Ascending aorta (tissue), 2 donors: Measurements from ENCODE around the gene AGAP9. TPM values are rescaled to one million over a fixed set of nuclear protein-coding genes. Genes with fewer than 3 reads are reported as not detected.
A peak's percentile ranks its signal among the peaks of the same experiment; 100 is the strongest.
"Not testable (repeated sequence)": the region's sequence is repeated elsewhere in the genome, so short reads cannot be mapped to it uniquely, and the experiment has no call there.

Experiments used
- DNase-seq, 2 donors: peaks; one replicate each; pipeline ENCODE4 v3.0.0-alpha.2; 2019; ENCODE audit warnings: low spot score in 2 of 2
- H3K27ac ChIP-seq, 2 donors: fragments of 200-600 bp; sonication (generic); one replicate each; pipeline ENCODE4 v1.5.1; 2016 to 2017; ENCODE audit warnings: mild to moderate bottlenecking in 1 of 2
- H3K27me3 ChIP-seq: fragments of 200-600 bp; sonication (generic); one replicate; pipeline ENCODE4 v1.5.1; 2017
- H3K36me3 ChIP-seq, 2 donors: fragments of 200-600 bp; sonication (generic); one replicate each; pipeline ENCODE4 v1.5.1; 2016
- H3K4me1 ChIP-seq, 2 donors: fragments of 200-600 bp; sonication (generic); one replicate each; pipeline ENCODE4 v1.5.1; 2016 to 2017; ENCODE audit warnings: mild to moderate bottlenecking in 1 of 2
- H3K4me3 ChIP-seq, 2 donors: fragments of 200-600 bp; sonication (generic); one replicate each; pipeline ENCODE4 v1.5.1; 2016 to 2017; ENCODE audit warnings: mild to moderate bottlenecking in 1 of 2
- H3K9me3 ChIP-seq, 2 donors: fragments of 200-600 bp; sonication (generic); one replicate each; pipeline ENCODE4 v1.5.1; 2016
- intact Hi-C: fragments of 100-400 bp; cut with DNase I; formaldehyde crosslinking; loops from one replicate; pipeline ENCODE4 v1.15.1; 2023
- total RNA-seq: library from RNA; depleted of rRNA; stranded (reverse); fragments of >200 nt; gene quantifications from one replicate; pipeline ENCODE4 v1.1.0, GENCODE V29; 2016
- TF ChIP-seq, protein P1 (sequence below), 3 experiments: fragments of 200-600 bp in 2 of 3; fragments of 450-650 bp in 1 of 3; sonication (generic) in 2 of 3; IDR thresholded peaks; one replicate each; pipeline ENCODE4 v1.5.1; 2016 to 2019; ENCODE audit warnings: antibody characterized with exemption in 3 of 3, mild to moderate bottlenecking in 1 of 3, moderate library complexity in 1 of 3

Gene AGAP9
- total RNA-seq, 1 donor from 2014 or later, result 8.7 TPM

DNA sequence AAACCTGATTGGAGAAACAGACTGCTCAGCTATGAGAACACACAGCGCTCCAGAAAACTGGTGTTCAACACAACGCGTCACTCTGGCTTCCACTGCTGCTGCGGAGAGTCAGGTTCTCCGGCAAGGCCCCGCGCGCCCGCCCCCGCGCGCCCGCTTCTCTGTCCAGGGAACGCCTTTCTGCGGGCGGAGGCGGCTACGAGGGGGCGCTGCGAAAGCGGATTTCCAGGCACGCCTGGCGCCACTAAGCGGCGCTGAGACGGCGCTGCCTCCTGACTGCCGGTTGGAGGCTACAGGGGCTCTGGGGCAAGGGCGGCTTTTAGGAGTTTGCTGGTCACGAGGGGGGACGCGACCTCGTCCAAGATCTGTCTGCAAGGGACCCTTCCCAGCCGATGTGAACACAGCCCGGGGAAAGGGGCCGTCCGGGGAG is 62.2 kb downstream of the AGAP9 start:
- H3K4me3 ChIP-seq, result peak overlapping the region; percentile 33 to 43
- H3K9me3 ChIP-seq, H3K36me3 ChIP-seq, H3K4me1 ChIP-seq, H3K27me3 ChIP-seq, H3K27ac ChIP-seq, intact Hi-C loops: not testable (repeated sequence)
- peak; percentile 29 to 72 for DNase-seq
- TF ChIP-seq, protein P1, sequence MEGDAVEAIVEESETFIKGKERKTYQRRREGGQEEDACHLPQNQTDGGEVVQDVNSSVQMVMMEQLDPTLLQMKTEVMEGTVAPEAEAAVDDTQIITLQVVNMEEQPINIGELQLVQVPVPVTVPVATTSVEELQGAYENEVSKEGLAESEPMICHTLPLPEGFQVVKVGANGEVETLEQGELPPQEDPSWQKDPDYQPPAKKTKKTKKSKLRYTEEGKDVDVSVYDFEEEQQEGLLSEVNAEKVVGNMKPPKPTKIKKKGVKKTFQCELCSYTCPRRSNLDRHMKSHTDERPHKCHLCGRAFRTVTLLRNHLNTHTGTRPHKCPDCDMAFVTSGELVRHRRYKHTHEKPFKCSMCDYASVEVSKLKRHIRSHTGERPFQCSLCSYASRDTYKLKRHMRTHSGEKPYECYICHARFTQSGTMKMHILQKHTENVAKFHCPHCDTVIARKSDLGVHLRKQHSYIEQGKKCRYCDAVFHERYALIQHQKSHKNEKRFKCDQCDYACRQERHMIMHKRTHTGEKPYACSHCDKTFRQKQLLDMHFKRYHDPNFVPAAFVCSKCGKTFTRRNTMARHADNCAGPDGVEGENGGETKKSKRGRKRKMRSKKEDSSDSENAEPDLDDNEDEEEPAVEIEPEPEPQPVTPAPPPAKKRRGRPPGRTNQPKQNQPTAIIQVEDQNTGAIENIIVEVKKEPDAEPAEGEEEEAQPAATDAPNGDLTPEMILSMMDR (IDR thresholded peaks at IDR 0.05), result peak in 1 of 3 experiments; percentile 25

GRCh38 chr10:47458466-47459154 is 64.8 kb downstream of the AGAP9 start:
- TF ChIP-seq, protein P1 (IDR thresholded peaks at IDR 0.05), result no peak
- Histone ChIP-seq H3K27me3 (no peaks in the 10 kb centered on the region), H3K36me3 (no peaks in the 10 kb centered on the region), H3K4me3 (no peak overlapping the region), H3K4me1 (no peaks in the 10 kb centered on the region), H3K9me3 (no peaks in the 10 kb centered on the region), H3K27ac (no peak overlapping the region)
- intact Hi-C loops, result no loop called here
- DNase-seq, result no peak

DNA sequence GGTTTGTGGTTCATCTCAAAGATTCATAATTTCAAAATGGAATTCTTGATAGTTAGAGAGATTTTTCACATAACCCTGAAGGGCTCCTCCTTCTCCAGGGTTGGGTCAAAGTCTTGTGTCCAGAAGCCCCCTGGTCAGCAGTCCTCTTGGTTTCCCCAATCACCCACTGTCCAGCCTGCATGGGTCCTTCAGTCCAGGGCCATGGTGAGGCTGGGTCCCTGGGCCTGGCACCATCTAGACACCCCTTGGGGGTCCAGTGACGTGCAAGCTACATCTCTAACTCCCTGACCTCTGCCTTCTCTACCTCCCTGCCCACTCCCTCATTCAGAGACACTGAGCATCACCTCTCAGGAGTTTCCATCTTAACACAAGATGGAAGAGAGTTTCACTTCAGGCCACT is 65.6 kb downstream of the AGAP9 start:
- TF ChIP-seq, protein P1 (IDR thresholded peaks at IDR 0.05), result no peak
- DNase-seq, result no peak
- Histone ChIP-seq H3K9me3 (no peaks in the 10 kb centered on the region), H3K27ac (no peak overlapping the region), H3K36me3 (no peaks in the 10 kb centered on the region), H3K4me1 (no peaks in the 10 kb centered on the region), H3K4me3 (no peak overlapping the region), H3K27me3 (no peaks in the 10 kb centered on the region)
- intact Hi-C loops, result no loop called here

- TF ChIP-seq, protein P1 (IDR thresholded peaks at IDR 0.05), result no peak
- H3K4me3 ChIP-seq, result no peak overlapping the region
- no peak overlapping the region for H3K27ac ChIP-seq
These were observed 66.0 kb downstream of the AGAP9 start for GRCh38 chr10:47457528-47457820.

DNA sequence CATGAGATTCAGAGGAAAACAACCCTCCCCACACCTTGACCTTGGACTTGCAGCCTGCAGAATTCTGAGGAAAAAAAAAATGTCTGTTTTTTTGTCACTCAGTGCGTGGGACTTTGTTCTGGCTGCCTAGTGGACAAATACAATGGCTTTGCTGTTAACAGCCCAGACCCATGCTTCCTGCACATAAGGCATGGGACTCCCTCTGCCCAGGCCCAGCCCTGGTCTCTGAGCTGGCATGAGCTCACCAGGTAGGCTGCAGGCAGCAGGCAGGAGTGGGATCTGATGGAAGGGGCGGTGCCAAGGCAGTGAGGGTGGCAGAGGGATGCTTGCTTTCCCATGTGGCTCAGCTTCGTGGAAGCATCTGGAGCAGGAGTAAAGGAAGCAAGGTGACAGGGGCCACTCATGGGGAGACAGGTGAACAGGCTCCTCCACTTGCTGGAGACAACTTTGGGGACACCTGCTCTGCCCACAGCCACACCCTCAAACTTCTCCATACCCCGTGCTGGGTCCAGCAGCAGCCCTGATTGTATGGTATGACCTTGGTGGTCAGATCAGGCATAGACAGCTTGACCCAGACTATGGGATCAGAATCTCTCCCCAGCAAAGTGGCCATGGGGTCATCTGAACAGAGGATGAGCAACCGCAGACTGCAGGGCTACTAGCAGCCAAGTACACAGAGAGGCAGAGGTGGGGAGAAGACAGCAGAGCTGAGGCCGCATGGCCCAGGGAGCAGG is 66.5 kb downstream of the AGAP9 start:
- Histone ChIP-seq H3K27ac (no peak overlapping the region), H3K4me1 (no peaks in the 10 kb centered on the region), H3K36me3 (no peaks in the 10 kb centered on the region), H3K27me3 (no peaks in the 10 kb centered on the region), H3K9me3 (no peaks in the 10 kb centered on the region), H3K4me3 (no peak overlapping the region)
- DNase-seq, result no peak
- TF ChIP-seq, protein P1 (IDR thresholded peaks at IDR 0.05), result no peak
- intact Hi-C loops, result no loop called here

More at GRCh38 chr10:47457528-47457820, 66.0 kb downstream of the AGAP9 start:
- Histone ChIP-seq H3K4me1 (no peaks in the 10 kb centered on the region), H3K27me3 (no peaks in the 10 kb centered on the region), H3K9me3 (no peaks in the 10 kb centered on the region), H3K36me3 (no peaks in the 10 kb centered on the region)
- no peak for DNase-seq
- intact Hi-C loops, result no loop called here
